H9 (cell line): ENCODE results near the gene GBP2. TPM values are rescaled to one million over a fixed set of nuclear protein-coding genes. Genes with fewer than 3 reads are reported as not detected.

Experiments used
- DNase-seq: peaks from one replicate; pipeline ENCODE4 v3.0.0-alpha.2; 2017
- H2AFZ ChIP-seq: one replicate; pipeline ENCODE4 v1.6.1; 2013; ENCODE audit warnings: mild to moderate bottlenecking, low read length, control low read depth, moderate library complexity
- H2AK5ac ChIP-seq: 2 replicates; pipeline ENCODE4 v1.6.1; 2013; ENCODE audit warnings: low read length, control low read depth, mixed read lengths; ENCODE audit not compliant: insufficient read length
- H2BK120ac ChIP-seq: one replicate; pipeline ENCODE4 v1.6.1; 2013; ENCODE audit warnings: low read depth, mild to moderate bottlenecking, low read length, control low read depth, inconsistent platforms; ENCODE audit not compliant: poor library complexity, severe bottlenecking
- H2BK12ac ChIP-seq: 2 replicates; pipeline ENCODE4 v1.6.1; 2013; ENCODE audit warnings: low read length, control low read depth, mixed read lengths, low read depth; ENCODE audit not compliant: insufficient read length
- H2BK15ac ChIP-seq: 2 replicates; pipeline ENCODE4 v1.6.1; 2013; ENCODE audit warnings: low read depth, low read length, control low read depth
- H2BK20ac ChIP-seq: one replicate; pipeline ENCODE4 v1.6.1; 2013; ENCODE audit warnings: low read depth, mild to moderate bottlenecking, low read length, control low read depth, inconsistent platforms; ENCODE audit not compliant: poor library complexity, severe bottlenecking
- H2BK5ac ChIP-seq: 2 replicates; pipeline ENCODE4 v1.6.1; 2013; ENCODE audit warnings: low read length, control low read depth, mixed read lengths; ENCODE audit not compliant: insufficient read length
- H3K14ac ChIP-seq: 2 replicates; pipeline ENCODE4 v1.6.1; 2013; ENCODE audit warnings: low read length, control low read depth; ENCODE audit not compliant: insufficient read depth
- H3K18ac ChIP-seq: 2 replicates; pipeline ENCODE4 v1.6.1; 2013; ENCODE audit warnings: low read depth, mild to moderate bottlenecking, mixed read lengths, low read length, control low read depth; ENCODE audit not compliant: insufficient read length
- H3K23ac ChIP-seq: 2 replicates; pipeline ENCODE4 v1.6.1; 2013; ENCODE audit warnings: low read length, control low read depth, mixed read lengths, low read depth; ENCODE audit not compliant: insufficient read length
- H3K23me2 ChIP-seq: 2 replicates; pipeline ENCODE4 v1.6.1; 2013; ENCODE audit warnings: low read depth, mild to moderate bottlenecking, mixed read lengths, low read length, control low read depth; ENCODE audit not compliant: insufficient read length, poor library complexity, severe bottlenecking
- H3K27ac ChIP-seq: 2 replicates; pipeline ENCODE4 v1.5.1; 2013; ENCODE audit warnings: low read length, control low read depth, mixed read lengths, low read depth; ENCODE audit not compliant: insufficient read length
- H3K27me3 ChIP-seq: 2 replicates; pipeline ENCODE4 v1.6.1; 2013; ENCODE audit warnings: low read length, control low read depth, inconsistent platforms; ENCODE audit not compliant: insufficient read depth
- H3K4ac ChIP-seq: 2 replicates; pipeline ENCODE4 v1.6.1; 2013; ENCODE audit warnings: low read depth, mild to moderate bottlenecking, control low read depth, inconsistent platforms, low read length, moderate library complexity
- H3K4me1 ChIP-seq: 2 replicates; pipeline ENCODE4 v1.6.1; 2013; ENCODE audit warnings: low read length, control low read depth, inconsistent platforms; ENCODE audit not compliant: insufficient read depth
- H3K4me2 ChIP-seq: 2 replicates; pipeline ENCODE4 v1.6.1; 2013; ENCODE audit warnings: low read length, control low read depth, mixed read lengths; ENCODE audit not compliant: insufficient read length, insufficient read depth
- H3K56ac ChIP-seq: 2 replicates; pipeline ENCODE4 v1.6.1; 2013; ENCODE audit warnings: low read depth, mild to moderate bottlenecking, mixed read lengths, low read length, control low read depth; ENCODE audit not compliant: insufficient read length
- H3K79me1 ChIP-seq: 2 replicates; pipeline ENCODE4 v1.6.1; 2013; ENCODE audit warnings: low read depth, mild to moderate bottlenecking, moderate library complexity, low read length, control low read depth, inconsistent platforms; ENCODE audit not compliant: insufficient read depth, poor library complexity, severe bottlenecking
- H3K79me2 ChIP-seq: 2 replicates; pipeline ENCODE4 v1.6.1; 2013; ENCODE audit warnings: low read length, control low read depth, inconsistent platforms; ENCODE audit not compliant: insufficient read depth
- H3K9ac ChIP-seq: 2 replicates; pipeline ENCODE4 v1.6.1; 2013; ENCODE audit warnings: low read length, control low read depth, mixed read lengths; ENCODE audit not compliant: insufficient read length; ENCODE audit errors: extremely low read depth
- H3K9me3 ChIP-seq: one replicate; pipeline ENCODE4 v1.6.1; 2013; ENCODE audit warnings: low read depth, low read length, inconsistent platforms; ENCODE audit not compliant: control insufficient read depth
- H3T11ph ChIP-seq: one replicate; pipeline ENCODE4 v1.6.1; 2013; ENCODE audit warnings: mild to moderate bottlenecking, low read length, control low read depth, inconsistent platforms
- H4K20me1 ChIP-seq: one replicate; pipeline ENCODE4 v1.6.1; 2013; ENCODE audit not compliant: control insufficient read depth, insufficient read length, insufficient read depth
- H4K5ac ChIP-seq: 2 replicates; pipeline ENCODE4 v1.6.1; 2013; ENCODE audit warnings: low read depth, mild to moderate bottlenecking, mixed read lengths, low read length, control low read depth; ENCODE audit not compliant: insufficient read length
- H4K8ac ChIP-seq: replicated peaks from 2 replicates; pipeline ENCODE4 v1.6.1; 2013; ENCODE audit warnings: low read length, control low read depth, mixed read lengths, low read depth; ENCODE audit not compliant: insufficient read length
- H4K91ac ChIP-seq: 2 replicates; pipeline ENCODE4 v1.6.1; 2013; ENCODE audit warnings: low read depth, mild to moderate bottlenecking, moderate library complexity, mixed read lengths, low read length, control low read depth; ENCODE audit not compliant: insufficient read length
- H3K27ac Mint-ChIP-seq, 3 experiments: 2 replicates in 2 of 3; 3 replicates in 1 of 3; pipeline ENCODE4 v1.8.0; 2020 to 2021; ENCODE audit warnings: mixed read lengths in 3 of 3, mild to moderate bottlenecking in 1 of 3, moderate library complexity in 1 of 3
- H3K27me3 Mint-ChIP-seq: 2 replicates; pipeline ENCODE4 v1.8.0; 2021; ENCODE audit warnings: low read depth, mild to moderate bottlenecking, moderate library complexity, mixed read lengths
- H3K36me3 Mint-ChIP-seq, 3 experiments: 2 replicates in 2 of 3; 3 replicates in 1 of 3; pipeline ENCODE4 v1.8.0; 2020 to 2021; ENCODE audit warnings: low read depth in 3 of 3, mixed read lengths in 3 of 3; ENCODE audit not compliant: insufficient read depth in 1 of 3
- H3K4me1 Mint-ChIP-seq, 2 experiments: 2 replicates each; pipeline ENCODE4 v1.8.0; 2020; ENCODE audit warnings: mixed read lengths in 2 of 2
- H3K4me3 Mint-ChIP-seq, 2 experiments: 2 replicates in 1 of 2; 3 replicates in 1 of 2; pipeline ENCODE4 v1.8.0; 2020 to 2021; ENCODE audit warnings: mild to moderate bottlenecking in 2 of 2, mixed read lengths in 2 of 2, moderate library complexity in 1 of 2
- H3K9me3 Mint-ChIP-seq, 2 experiments: 2 replicates in 1 of 2; 3 replicates in 1 of 2; pipeline ENCODE4 v1.8.0; 2020; ENCODE audit warnings: mild to moderate bottlenecking in 2 of 2, mixed read lengths in 2 of 2, moderate library complexity in 1 of 2
- WGBS: extraction: QIAGEN DNeasy Blood & Tissue Kit; methylation state at CpG from one replicate; pipeline ENCODE4 v1.1.7; 2013; ENCODE audit warnings: missing lambda C conversion rate, low lambda C conversion rate, mixed read lengths; ENCODE audit not compliant: insufficient read length; ENCODE audit errors: extremely low coverage; 5-methylcytosine and 5-hydroxymethylcytosine counted together
- total RNA-seq: library from RNA; stranded (reverse); gene quantifications from 2 replicates; pipeline ENCODE4 v1.2.1, GENCODE V29; 2021
- TF ChIP-seq, protein P1 (sequence below): fragments of 200-600 bp; sonication (generic); conservative IDR thresholded peaks from 3 replicates; pipeline ENCODE4 v1.8.0; 2021; ENCODE audit warnings: antibody characterized with exemption, mild to moderate bottlenecking

GBP2 gene
- total RNA-seq, 1 experiment from 2014 or later = not detected

DNA sequence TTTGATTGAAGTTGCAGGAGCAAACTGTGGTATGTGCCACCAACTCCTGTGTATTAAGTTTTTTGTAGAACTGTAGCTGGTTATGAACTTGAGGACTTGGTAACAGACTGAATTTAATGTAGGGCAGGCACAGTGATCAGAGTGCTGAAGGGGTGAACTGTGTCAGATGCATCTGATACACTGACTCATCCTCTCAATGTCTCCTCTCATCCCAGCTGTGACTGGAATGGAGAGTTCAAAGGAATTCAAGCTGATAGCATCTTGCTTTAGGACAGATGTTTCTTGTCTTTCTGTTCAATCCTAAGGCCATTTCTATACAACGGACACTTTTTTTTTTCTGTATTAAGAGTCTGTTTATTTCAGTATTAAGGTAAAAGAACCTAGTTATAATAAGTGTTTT lies 36.0 kb downstream of the GBP2 start:
- Mint-ChIP-seq H3K27me3 (no peaks in the 10 kb centered on the region), H3K27ac (no peak overlapping the region; a peak in 1 of 7 replicates), H3K36me3 (no peaks in the 10 kb centered on the region), H3K4me3 (no peak overlapping the region), H3K4me1 (peaks cover 2 to 4% of the 10 kb centered on the region in 2 experiments; a peak in 1 of 4 replicates), H3K9me3 (peaks cover 0 to 2% of the 10 kb centered on the region in 2 experiments; a peak in 2 of 5 replicates)
- H3K79me1 ChIP-seq = no peaks in the 10 kb centered on the region
- no peak overlapping the region for H4K5ac ChIP-seq
- H3K9ac ChIP-seq = no peak overlapping the region
- no peak overlapping the region for H2BK120ac ChIP-seq
- no peak overlapping the region for H3K4me2 ChIP-seq
- no peak overlapping the region for H2AFZ ChIP-seq
- H3K23ac ChIP-seq = no peak overlapping the region
- no peak overlapping the region for H3T11ph ChIP-seq
- H3K14ac ChIP-seq = no peak overlapping the region
- H3K27me3 ChIP-seq = no peaks in the 10 kb centered on the region
- no peak overlapping the region for H3K4ac ChIP-seq
- no peaks in the 10 kb centered on the region for H3K4me1 ChIP-seq
- H3K18ac ChIP-seq = no peak overlapping the region
- H3K9me3 ChIP-seq = no peaks in the 10 kb centered on the region
- TF ChIP-seq, protein P1, sequence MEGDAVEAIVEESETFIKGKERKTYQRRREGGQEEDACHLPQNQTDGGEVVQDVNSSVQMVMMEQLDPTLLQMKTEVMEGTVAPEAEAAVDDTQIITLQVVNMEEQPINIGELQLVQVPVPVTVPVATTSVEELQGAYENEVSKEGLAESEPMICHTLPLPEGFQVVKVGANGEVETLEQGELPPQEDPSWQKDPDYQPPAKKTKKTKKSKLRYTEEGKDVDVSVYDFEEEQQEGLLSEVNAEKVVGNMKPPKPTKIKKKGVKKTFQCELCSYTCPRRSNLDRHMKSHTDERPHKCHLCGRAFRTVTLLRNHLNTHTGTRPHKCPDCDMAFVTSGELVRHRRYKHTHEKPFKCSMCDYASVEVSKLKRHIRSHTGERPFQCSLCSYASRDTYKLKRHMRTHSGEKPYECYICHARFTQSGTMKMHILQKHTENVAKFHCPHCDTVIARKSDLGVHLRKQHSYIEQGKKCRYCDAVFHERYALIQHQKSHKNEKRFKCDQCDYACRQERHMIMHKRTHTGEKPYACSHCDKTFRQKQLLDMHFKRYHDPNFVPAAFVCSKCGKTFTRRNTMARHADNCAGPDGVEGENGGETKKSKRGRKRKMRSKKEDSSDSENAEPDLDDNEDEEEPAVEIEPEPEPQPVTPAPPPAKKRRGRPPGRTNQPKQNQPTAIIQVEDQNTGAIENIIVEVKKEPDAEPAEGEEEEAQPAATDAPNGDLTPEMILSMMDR = no peak
- no peak overlapping the region for H3K56ac ChIP-seq
- no peak overlapping the region for H3K27ac ChIP-seq
- no peak overlapping the region for H2BK12ac ChIP-seq
- no peaks in the 10 kb centered on the region for H3K23me2 ChIP-seq
- H4K20me1 ChIP-seq = no peaks in the 10 kb centered on the region
- no peak overlapping the region for H4K8ac ChIP-seq
- no peak overlapping the region for H2BK15ac ChIP-seq
- WGBS = no CpG with 5 or more reads among the region's 1 CpG
- H4K91ac ChIP-seq = no peak overlapping the region
- DNase-seq = no peak
- H3K79me2 ChIP-seq = no peaks in the 10 kb centered on the region
- H2AK5ac ChIP-seq = no peak overlapping the region
- H2BK5ac ChIP-seq = no peak overlapping the region
- no peak overlapping the region for H2BK20ac ChIP-seq
